Measurements from ENCODE around the gene MMP25. TPM values are rescaled to one million over a fixed set of nuclear protein-coding genes. Genes with fewer than 3 reads are reported as not detected.

The MMP25 gene
- total and polyA plus RNA-seq, 10 of the 15 experiments (the other 5 are each of a cell fraction or from before 2014, with no cell fraction given): 0.03 to 0.36 (median 0.13) TPM; not detected in 1

GRCh38 chr16:3066440-3066748 is 20.0 kb downstream of the MMP25 start:
- BruUV-seq (replicated peaks): no TSS peak
- ChIA-PET RAD21 (ENCODE audit: unreplicated experiment) (interaction anchor here (1.2 to 1.6 kb wide), 3 partner anchors 32 to 92 kb away, joined by 3 to 6 read pairs (median 4); partner anchors contain the start of gene ZSCAN10), POLR2A (interaction anchor here (1.1 to 2.7 kb wide), 3 partner anchors 10 to 72 kb away, joined by 4 to 38 read pairs (median 8); partner anchors contain the start of gene ZNF213), SMC1A (ENCODE audit: uncharacterized antibody, unreplicated experiment) (interaction anchor here (1.0 to 6.1 kb wide), 3 partner anchors 10 to 62 kb away, joined by 3 to 52 read pairs (median 7); no protein-coding TSS in a partner anchor), CTCF (interaction anchor here (0.5 to 9.5 kb wide), 6 partner anchors 10 to 200 kb away, joined by 3 to 174 read pairs (median 4); no protein-coding TSS in a partner anchor)
- ATAC-seq (peak; percentile 16; the same call in 2 of the 3 replicates), FAIRE-seq (no peak), DNase-seq (ENCODE audit: low read depth, low spot score) (no peak)
- Histone ChIP-seq H3K9ac (ENCODE audit: control insufficient read depth, insufficient read depth, low read length) (peak overlapping the region; percentile 75; the same call in 1 of the 2 replicates), H3K4me1 (ENCODE audit: control insufficient read depth, insufficient read depth, low read length) (peaks cover 19% of the 10 kb centered on the region), H2AFZ (ENCODE audit: control insufficient read depth, low read depth, low read length) (no peak overlapping the region), H3K9me3 (replicated peaks; ENCODE audit: control insufficient read depth, insufficient read depth, low read length) (no peaks in the 10 kb centered on the region; the same call in 2 of the 3 replicates), H3K36me3 (ENCODE audit: control insufficient read depth in 2 of 2, insufficient read depth in 2 of 2, low read length in 1 of 2) (no peaks in the 10 kb centered on the region; a peak in 2 of 4 replicates), H4K20me1 (ENCODE audit: control insufficient read depth, insufficient read depth) (no peaks in the 10 kb centered on the region), H3K79me2 (ENCODE audit: control insufficient read depth, insufficient read depth, low read length) (peaks cover 25% of the 10 kb centered on the region), H3K4me2 (ENCODE audit: control insufficient read depth, insufficient read depth) (peak overlapping the region; percentile 89), H3K4me3 (peak overlapping the region; percentile 62), H3K27me3 (replicated peaks in 1 of 2; ENCODE audit: control insufficient read depth in 2 of 2, insufficient read depth in 2 of 2, low read length in 1 of 2) (no peaks in the 10 kb centered on the region), H3K27ac (ENCODE audit: control insufficient read depth, insufficient read depth) (peak overlapping the region; percentile 25; the same call in 1 of the 2 replicates)
- in situ Hi-C loops (cut with MboI): no loop called here
- intact Hi-C loops (cut with micrococcal nuclease; ENCODE audit: unreplicated experiment): no loop called here
- 97% methylated on average over 7 of the region's 7 CpGs for WGBS (ENCODE audit: insufficient coverage, insufficient replicate concordance, low lambda C conversion rate, missing lambda C conversion rate)
- TF ChIP-seq NR2C1 (IDR thresholded peaks at IDR 0.05) (no peak), ETV6 (conservative IDR thresholded peaks at IDR 0.05 in 1 of 2, IDR thresholded peaks at IDR 0.05 in 1 of 2; ENCODE audit: borderline replicate concordance in 1 of 2, low read depth in 1 of 2) (no peak), RELA (IDR thresholded peaks at IDR 0.05; ENCODE audit: borderline replicate concordance, partially characterized antibody) (no peak), USF2 (IDR thresholded peaks at IDR 0.05; ENCODE audit: borderline replicate concordance, low read depth, low read length) (no peak), ZNF592 (IDR thresholded peaks at IDR 0.05) (no peak), HSF1 (IDR thresholded peaks at IDR 0.05; ENCODE audit: low read depth, low read length) (no peak), NR2F1 (conservative IDR thresholded peaks at IDR 0.05) (no peak), ZNF384 (IDR thresholded peaks at IDR 0.05; ENCODE audit: borderline replicate concordance, low read depth, low read length) (no peak), PBX3 (IDR thresholded peaks at IDR 0.05; ENCODE audit: insufficient replicate concordance, low read depth, low read length) (no peak), MEF2B (IDR thresholded peaks at IDR 0.05; ENCODE audit: partially characterized antibody, poor library complexity, severe bottlenecking) (no peak), JUNB (IDR thresholded peaks at IDR 0.05) (no peak), EP300 (IDR thresholded peaks at IDR 0.05; ENCODE audit: borderline replicate concordance in 1 of 2, control insufficient read depth in 1 of 2, low read depth in 2 of 2, low read length in 2 of 2) (no peak), MTA2 (IDR thresholded peaks at IDR 0.05; ENCODE audit: low read depth) (no peak)
